HFF-Myc (cell line): ENCODE data around the gene HELQ.

Experiments
- DNase-seq: peaks from one replicate; pipeline ENCODE4 v3.0.0-alpha.2; 2011; ENCODE audit warnings: low read depth; ENCODE audit errors: extremely low read depth
- H3K4me3 ChIP-seq: replicated peaks from 2 replicates; pipeline ENCODE4 v1.5.1; 2011; ENCODE audit warnings: low read depth, mild to moderate bottlenecking, control low read depth, low read length
- TF ChIP-seq, protein P1 (sequence below): IDR thresholded peaks from 2 replicates; pipeline ENCODE4 v1.5.1; 2012; ENCODE audit warnings: mild to moderate bottlenecking, low read depth, low read length, control low read depth; ENCODE audit errors: missing control alignments

Gene HELQ

DNA sequence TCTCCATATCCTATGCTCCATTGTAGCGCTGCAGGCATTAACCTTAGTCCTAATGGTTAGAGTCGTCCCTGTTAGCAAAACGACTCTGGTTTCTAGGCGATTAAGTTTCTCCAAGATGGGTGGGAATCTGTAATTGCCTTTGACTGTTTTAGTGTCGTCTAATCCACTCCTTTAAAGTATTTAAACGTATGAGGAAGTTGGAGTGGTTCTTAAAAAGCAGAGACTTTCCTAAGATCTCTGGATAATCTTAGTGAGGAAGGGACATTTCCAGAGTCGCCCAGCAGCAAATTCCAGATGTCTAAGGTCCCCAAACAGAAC lies 520 bp upstream of the HELQ start:
- no peak for DNase-seq
- peak overlapping the region; percentile 96 for H3K4me3 ChIP-seq
- TF ChIP-seq, protein P1, sequence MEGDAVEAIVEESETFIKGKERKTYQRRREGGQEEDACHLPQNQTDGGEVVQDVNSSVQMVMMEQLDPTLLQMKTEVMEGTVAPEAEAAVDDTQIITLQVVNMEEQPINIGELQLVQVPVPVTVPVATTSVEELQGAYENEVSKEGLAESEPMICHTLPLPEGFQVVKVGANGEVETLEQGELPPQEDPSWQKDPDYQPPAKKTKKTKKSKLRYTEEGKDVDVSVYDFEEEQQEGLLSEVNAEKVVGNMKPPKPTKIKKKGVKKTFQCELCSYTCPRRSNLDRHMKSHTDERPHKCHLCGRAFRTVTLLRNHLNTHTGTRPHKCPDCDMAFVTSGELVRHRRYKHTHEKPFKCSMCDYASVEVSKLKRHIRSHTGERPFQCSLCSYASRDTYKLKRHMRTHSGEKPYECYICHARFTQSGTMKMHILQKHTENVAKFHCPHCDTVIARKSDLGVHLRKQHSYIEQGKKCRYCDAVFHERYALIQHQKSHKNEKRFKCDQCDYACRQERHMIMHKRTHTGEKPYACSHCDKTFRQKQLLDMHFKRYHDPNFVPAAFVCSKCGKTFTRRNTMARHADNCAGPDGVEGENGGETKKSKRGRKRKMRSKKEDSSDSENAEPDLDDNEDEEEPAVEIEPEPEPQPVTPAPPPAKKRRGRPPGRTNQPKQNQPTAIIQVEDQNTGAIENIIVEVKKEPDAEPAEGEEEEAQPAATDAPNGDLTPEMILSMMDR: no peak

DNA sequence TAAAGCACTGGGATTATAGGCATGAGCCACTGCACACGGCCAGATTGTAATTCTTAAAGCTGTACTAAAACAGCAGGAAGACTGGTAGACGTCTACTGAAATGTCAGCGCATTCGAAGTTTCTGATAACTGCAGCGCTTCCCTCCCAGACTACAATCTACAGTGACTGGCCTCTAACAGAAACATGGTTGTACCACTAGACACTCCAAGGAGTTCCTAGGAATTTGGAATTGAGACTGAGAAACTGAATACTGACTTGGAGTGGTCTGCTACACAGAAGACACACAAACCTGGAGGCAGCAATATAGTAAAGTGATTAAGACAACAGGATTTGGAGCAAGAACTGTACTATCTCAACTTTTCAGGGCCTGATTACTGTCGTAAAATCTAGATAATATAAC lies 937 bp downstream of the HELQ start:
- DNase-seq: no peak
- peak overlapping the region; percentile 96 for H3K4me3 ChIP-seq
- TF ChIP-seq, protein P1: no peak

DNA sequence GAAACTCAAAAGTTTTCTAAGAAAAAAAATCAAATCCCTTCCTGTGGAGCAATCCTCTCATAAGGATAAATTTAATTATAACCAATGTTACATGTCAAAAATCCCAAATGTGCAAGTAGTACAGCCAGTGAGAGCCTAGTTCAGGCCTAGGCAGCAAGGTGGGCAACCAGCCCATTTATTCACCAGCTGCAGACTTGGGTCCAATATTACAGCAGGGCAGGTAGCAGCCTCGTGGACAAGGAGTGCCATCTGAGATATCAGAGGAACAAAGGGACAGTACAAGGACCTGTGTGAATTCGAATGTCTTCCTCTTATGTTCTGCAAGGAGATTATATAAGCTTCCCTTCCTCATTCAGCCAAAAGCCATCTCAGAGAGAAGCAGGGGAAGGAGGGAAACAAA lies 6.6 kb downstream of the HELQ start:
- DNase-seq: no peak
- TF ChIP-seq, protein P1: no peak
- no peak overlapping the region for H3K4me3 ChIP-seq

DNA sequence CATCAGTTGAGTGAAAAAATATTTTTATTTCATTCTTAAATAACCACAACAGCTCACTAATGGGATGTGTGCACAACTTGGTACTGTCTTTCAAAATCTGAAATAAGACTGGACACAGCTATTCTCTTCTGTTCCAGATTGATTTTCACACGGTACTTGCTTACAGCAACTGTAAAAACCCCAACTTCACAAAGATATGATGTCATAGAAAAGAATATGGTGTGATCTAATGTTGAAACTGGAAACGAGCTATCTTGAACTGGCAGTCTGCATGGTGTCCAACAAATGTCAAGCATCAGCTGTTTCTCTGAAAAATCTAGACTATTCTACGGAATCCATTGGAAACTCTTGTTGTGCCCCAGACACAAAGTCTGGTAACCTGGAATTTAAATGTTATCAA lies 14.7 kb downstream of the HELQ start:
- no peak overlapping the region for H3K4me3 ChIP-seq
- DNase-seq: no peak
- TF ChIP-seq, protein P1: no peak

DNA sequence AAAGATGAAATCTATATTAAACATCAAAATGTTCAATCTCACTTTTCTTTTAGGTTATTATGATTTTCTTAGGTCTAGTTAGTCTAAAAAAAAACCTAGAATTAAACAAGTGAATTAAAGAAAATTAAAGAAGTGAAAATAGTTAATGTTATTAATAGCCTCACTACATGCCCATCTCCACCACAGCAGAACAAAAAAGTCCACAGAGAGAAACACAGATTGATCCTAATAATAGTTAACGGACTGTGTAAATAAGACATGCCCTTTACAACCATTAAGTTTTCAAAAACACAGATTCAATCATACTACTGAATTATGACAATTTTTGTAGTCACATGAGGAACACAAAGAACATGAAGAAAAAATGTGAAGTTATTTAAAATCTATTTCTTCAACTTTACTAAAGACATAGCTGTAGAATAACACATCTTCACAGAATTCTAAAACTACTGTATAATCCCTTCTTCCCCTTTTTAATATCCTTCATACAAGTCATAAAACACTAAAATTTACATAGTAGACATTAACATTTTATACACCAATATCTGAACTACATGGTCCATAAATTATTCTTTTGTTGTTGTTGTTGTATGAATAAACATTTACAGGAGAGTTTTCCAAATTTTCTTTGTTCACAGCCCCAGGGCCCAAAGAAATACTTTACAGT lies 15.3 kb downstream of the HELQ start:
- no peak overlapping the region for H3K4me3 ChIP-seq
- TF ChIP-seq, protein P1: no peak
- no peak for DNase-seq

DNA sequence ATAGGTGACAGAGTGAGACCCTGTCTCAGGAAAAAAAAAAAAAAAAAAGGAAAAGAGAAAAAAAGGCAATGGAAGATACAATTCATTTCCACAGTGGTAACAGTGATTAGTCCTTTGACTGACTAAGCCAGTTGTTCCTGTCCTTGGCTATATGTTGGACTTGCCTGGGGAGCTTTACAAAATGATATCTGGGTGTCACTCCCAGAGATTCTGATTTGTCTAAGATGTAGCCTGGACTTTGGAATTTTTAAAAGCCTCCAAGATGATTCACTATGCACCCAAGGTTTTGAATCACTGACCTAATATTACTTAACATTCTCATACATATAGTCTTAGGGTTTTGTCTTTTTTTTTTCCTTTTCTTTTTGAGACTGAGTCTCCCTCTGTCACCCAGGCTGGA lies 16.9 kb downstream of the HELQ start:
- no peak for DNase-seq
- H3K4me3 ChIP-seq: no peak overlapping the region
- TF ChIP-seq, protein P1: no peak

DNA sequence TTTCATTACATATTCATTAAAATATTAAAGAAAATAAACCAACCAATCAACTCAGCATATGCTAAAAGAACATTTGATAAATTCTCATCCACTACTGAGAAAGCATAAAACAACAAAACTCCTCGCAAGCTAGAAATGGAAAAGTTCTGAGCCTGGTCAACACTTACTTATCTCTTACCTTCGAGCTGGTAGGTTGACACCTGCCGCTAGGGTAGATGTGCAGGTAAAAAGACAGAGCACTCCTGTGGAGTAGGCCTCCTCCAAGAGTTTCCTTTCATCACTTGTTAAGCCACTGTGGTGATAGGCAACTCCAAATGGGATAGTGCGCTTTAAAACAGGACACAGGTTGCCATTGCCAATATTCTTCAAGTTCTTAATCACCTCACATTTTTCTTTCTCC lies 18.9 kb downstream of the HELQ start:
- no peak for DNase-seq

More for the DNA sequence above, 18.9 kb downstream of the HELQ start:
- H3K4me3 ChIP-seq: no peak overlapping the region
- TF ChIP-seq, protein P1: no peak
